ENCODE results near the gene DNAJB5.
"Not testable (repeated sequence)": the region's sequence is repeated elsewhere in the genome, so short reads cannot be mapped to it uniquely, and the experiment has no call there.

Gene DNAJB5

GRCh38 chr9:34989003-34989945 lies at the start of gene DNAJB5:
TSS of gene DNAJB5 (plus strand) at chr9:34989745. CDS start at chr9:34990631, 886 bp downstream.
- Mint-ChIP-seq H3K36me3 (no peaks in the 10 kb centered on the region), H3K27ac (peak within 1 kb of the TSS; percentile 81), H3K4me3 (peak within 1 kb of the TSS; percentile 83), H3K4me1 (peaks cover 79% of the 10 kb centered on the region), H3K9me3 (no peaks in the 10 kb centered on the region), H3K27me3 (peaks cover 9% of the 10 kb centered on the region)
- ATAC-seq: peak; percentile 96

GRCh38 chr9:34939989-34940388 lies 49.6 kb upstream of the DNAJB5 start:
- ATAC-seq, H3K9me3 Mint-ChIP-seq, H3K4me3 Mint-ChIP-seq, H3K4me1 Mint-ChIP-seq, H3K27ac Mint-ChIP-seq, H3K36me3 Mint-ChIP-seq: not testable (repeated sequence)
- H3K27me3 Mint-ChIP-seq: peaks cover 13% of the 10 kb centered on the region

GRCh38 chr9:34948451-34948850 lies 41.1 kb upstream of the DNAJB5 start:
- Mint-ChIP-seq H3K27me3 (peaks cover 33% of the 10 kb centered on the region), H3K4me3 (no peak overlapping the region), H3K4me1 (no peaks in the 10 kb centered on the region), H3K36me3 (no peaks in the 10 kb centered on the region), H3K27ac (no peak overlapping the region), H3K9me3 (no peaks in the 10 kb centered on the region)
- ATAC-seq: no peak

GRCh38 chr9:34954225-34954624 lies 35.3 kb upstream of the DNAJB5 start:
- Mint-ChIP-seq H3K4me3 (no peak overlapping the region), H3K27ac (no peak overlapping the region), H3K36me3 (no peaks in the 10 kb centered on the region), H3K27me3 (peaks cover 42% of the 10 kb centered on the region), H3K4me1 (no peaks in the 10 kb centered on the region), H3K9me3 (no peaks in the 10 kb centered on the region)
- no peak for ATAC-seq

- H3K4me1 Mint-ChIP-seq, ATAC-seq, H3K36me3 Mint-ChIP-seq, H3K4me3 Mint-ChIP-seq, H3K9me3 Mint-ChIP-seq, H3K27ac Mint-ChIP-seq: not testable (repeated sequence)
- H3K27me3 Mint-ChIP-seq: peaks cover 45% of the 10 kb centered on the region
Observed at GRCh38 chr9:34956066-34956465, 33.5 kb upstream of the DNAJB5 start.

- no peak overlapping the region for H3K4me3 Mint-ChIP-seq
- peaks cover 3% of the 10 kb centered on the region for H3K4me1 Mint-ChIP-seq
- peaks cover 45% of the 10 kb centered on the region for H3K27me3 Mint-ChIP-seq
- no peaks in the 10 kb centered on the region for H3K36me3 Mint-ChIP-seq
- H3K9me3 Mint-ChIP-seq: no peaks in the 10 kb centered on the region
- no peak for ATAC-seq
- H3K27ac Mint-ChIP-seq: no peak overlapping the region
Observed at GRCh38 chr9:34956648-34957047, 32.9 kb upstream of the DNAJB5 start.

GRCh38 chr9:34957492-34958410 lies 31.8 kb upstream of the DNAJB5 start, which contains the start of gene PHF24:
TSS of gene PHF24 (plus strand) at chr9:34958285. CDS start at chr9:34971299, 13,014 bp downstream.
- no peak within 1 kb of the TSS for H3K27ac Mint-ChIP-seq
- peak; percentile 71 for ATAC-seq
- peaks cover 47% of the 10 kb centered on the region for H3K27me3 Mint-ChIP-seq
- H3K4me3 Mint-ChIP-seq: peak within 1 kb of the TSS; percentile 45
- H3K36me3 Mint-ChIP-seq: no peaks in the 10 kb centered on the region
- H3K9me3 Mint-ChIP-seq: no peaks in the 10 kb centered on the region
- H3K4me1 Mint-ChIP-seq: peaks cover 12% of the 10 kb centered on the region

- Mint-ChIP-seq H3K36me3 (no peaks in the 10 kb centered on the region), H3K27ac (no peak overlapping the region), H3K4me3 (peak overlapping the region; percentile 14), H3K27me3 (peaks cover 47% of the 10 kb centered on the region), H3K9me3 (no peaks in the 10 kb centered on the region), H3K4me1 (peaks cover 12% of the 10 kb centered on the region)
- ATAC-seq: peak; percentile 14
Observed at GRCh38 chr9:34958411-34958982, 31.0 kb upstream of the DNAJB5 start.

- H3K27me3 Mint-ChIP-seq: peaks cover 55% of the 10 kb centered on the region
- H3K4me3 Mint-ChIP-seq: no peak overlapping the region
- H3K36me3 Mint-ChIP-seq: no peaks in the 10 kb centered on the region
- no peak for ATAC-seq
- H3K9me3 Mint-ChIP-seq: no peaks in the 10 kb centered on the region
- H3K27ac Mint-ChIP-seq: no peak overlapping the region
- H3K4me1 Mint-ChIP-seq: peaks cover 12% of the 10 kb centered on the region
Observed at GRCh38 chr9:34959461-34959860, 30.1 kb upstream of the DNAJB5 start.

GRCh38 chr9:34961574-34962490 lies 27.7 kb upstream of the DNAJB5 start:
- no peak overlapping the region for H3K4me3 Mint-ChIP-seq
- H3K4me1 Mint-ChIP-seq: peaks cover 12% of the 10 kb centered on the region
- peaks cover 54% of the 10 kb centered on the region for H3K27me3 Mint-ChIP-seq
- no peak overlapping the region for H3K27ac Mint-ChIP-seq
- H3K36me3 Mint-ChIP-seq: no peaks in the 10 kb centered on the region
- no peaks in the 10 kb centered on the region for H3K9me3 Mint-ChIP-seq
- peak; percentile 48 for ATAC-seq

- no peak for ATAC-seq
- Mint-ChIP-seq H3K9me3 (no peaks in the 10 kb centered on the region), H3K27ac (no peak overlapping the region), H3K27me3 (peaks cover 61% of the 10 kb centered on the region), H3K4me3 (no peak overlapping the region), H3K4me1 (peaks cover 12% of the 10 kb centered on the region), H3K36me3 (no peaks in the 10 kb centered on the region)
Observed at GRCh38 chr9:34962546-34962945, 27.0 kb upstream of the DNAJB5 start.

- Mint-ChIP-seq H3K4me3 (no peak overlapping the region), H3K36me3 (no peaks in the 10 kb centered on the region), H3K9me3 (no peaks in the 10 kb centered on the region), H3K27ac (no peak overlapping the region), H3K27me3 (peaks cover 63% of the 10 kb centered on the region), H3K4me1 (peaks cover 12% of the 10 kb centered on the region)
- ATAC-seq: no peak
Observed at GRCh38 chr9:34963552-34963951, 26.0 kb upstream of the DNAJB5 start.

- no peaks in the 10 kb centered on the region for H3K9me3 Mint-ChIP-seq
- H3K4me1 Mint-ChIP-seq: peaks cover 12% of the 10 kb centered on the region
- H3K4me3 Mint-ChIP-seq: no peak overlapping the region
- H3K36me3 Mint-ChIP-seq: no peaks in the 10 kb centered on the region
- no peak for ATAC-seq
- peaks cover 57% of the 10 kb centered on the region for H3K27me3 Mint-ChIP-seq
- H3K27ac Mint-ChIP-seq: no peak overlapping the region
Observed at GRCh38 chr9:34964458-34964857, 25.1 kb upstream of the DNAJB5 start.

GRCh38 chr9:34971146-34971811 lies 18.3 kb upstream of the DNAJB5 start:
- Mint-ChIP-seq H3K27ac (no peak overlapping the region), H3K36me3 (no peaks in the 10 kb centered on the region), H3K4me1 (no peaks in the 10 kb centered on the region), H3K27me3 (peaks cover 27% of the 10 kb centered on the region), H3K9me3 (no peaks in the 10 kb centered on the region), H3K4me3 (no peak overlapping the region)
- no peak for ATAC-seq
